ENCODE measurements around the gene GLYAT.

The GLYAT gene

DNA sequence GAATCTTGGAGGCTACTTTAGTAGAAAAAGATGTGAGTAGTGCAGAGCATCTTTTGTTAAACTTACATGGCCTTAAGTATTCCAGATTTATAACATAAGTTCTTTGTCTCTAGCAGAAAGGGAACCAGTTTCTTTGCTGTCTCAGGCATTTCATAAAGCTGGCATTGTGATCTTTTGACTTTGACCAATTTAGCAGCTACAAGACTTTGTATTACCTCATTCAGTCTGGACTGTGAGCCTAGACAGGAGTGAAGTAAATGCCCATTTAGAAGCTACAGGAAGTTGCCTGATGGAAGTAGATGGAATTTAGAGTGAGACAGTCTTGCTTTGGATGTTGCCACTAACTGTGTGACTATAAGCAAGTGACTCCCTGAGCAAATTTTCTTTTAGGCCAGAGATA lies 25.7 kb upstream of the GLYAT start:
- H3K4me3 ChIP-seq (ENCODE audit: low read depth, low read length), result no peak overlapping the region
- no peak for DNase-seq
- in situ Hi-C loops (cut with HindIII; ENCODE audit: low pct_ligation_motif_present, low sequenced_read_pairs), result no loop called here
- H3K27me3 ChIP-seq (replicated peaks), result no peaks in the 10 kb centered on the region
- TF ChIP-seq, protein P1, sequence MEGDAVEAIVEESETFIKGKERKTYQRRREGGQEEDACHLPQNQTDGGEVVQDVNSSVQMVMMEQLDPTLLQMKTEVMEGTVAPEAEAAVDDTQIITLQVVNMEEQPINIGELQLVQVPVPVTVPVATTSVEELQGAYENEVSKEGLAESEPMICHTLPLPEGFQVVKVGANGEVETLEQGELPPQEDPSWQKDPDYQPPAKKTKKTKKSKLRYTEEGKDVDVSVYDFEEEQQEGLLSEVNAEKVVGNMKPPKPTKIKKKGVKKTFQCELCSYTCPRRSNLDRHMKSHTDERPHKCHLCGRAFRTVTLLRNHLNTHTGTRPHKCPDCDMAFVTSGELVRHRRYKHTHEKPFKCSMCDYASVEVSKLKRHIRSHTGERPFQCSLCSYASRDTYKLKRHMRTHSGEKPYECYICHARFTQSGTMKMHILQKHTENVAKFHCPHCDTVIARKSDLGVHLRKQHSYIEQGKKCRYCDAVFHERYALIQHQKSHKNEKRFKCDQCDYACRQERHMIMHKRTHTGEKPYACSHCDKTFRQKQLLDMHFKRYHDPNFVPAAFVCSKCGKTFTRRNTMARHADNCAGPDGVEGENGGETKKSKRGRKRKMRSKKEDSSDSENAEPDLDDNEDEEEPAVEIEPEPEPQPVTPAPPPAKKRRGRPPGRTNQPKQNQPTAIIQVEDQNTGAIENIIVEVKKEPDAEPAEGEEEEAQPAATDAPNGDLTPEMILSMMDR (IDR thresholded peaks at IDR 0.05; ENCODE audit: low read depth, low read length, missing control alignments), result no peak
- H3K27ac ChIP-seq, result no peak overlapping the region
- H3K36me3 ChIP-seq (replicated peaks), result no peaks in the 10 kb centered on the region

DNA sequence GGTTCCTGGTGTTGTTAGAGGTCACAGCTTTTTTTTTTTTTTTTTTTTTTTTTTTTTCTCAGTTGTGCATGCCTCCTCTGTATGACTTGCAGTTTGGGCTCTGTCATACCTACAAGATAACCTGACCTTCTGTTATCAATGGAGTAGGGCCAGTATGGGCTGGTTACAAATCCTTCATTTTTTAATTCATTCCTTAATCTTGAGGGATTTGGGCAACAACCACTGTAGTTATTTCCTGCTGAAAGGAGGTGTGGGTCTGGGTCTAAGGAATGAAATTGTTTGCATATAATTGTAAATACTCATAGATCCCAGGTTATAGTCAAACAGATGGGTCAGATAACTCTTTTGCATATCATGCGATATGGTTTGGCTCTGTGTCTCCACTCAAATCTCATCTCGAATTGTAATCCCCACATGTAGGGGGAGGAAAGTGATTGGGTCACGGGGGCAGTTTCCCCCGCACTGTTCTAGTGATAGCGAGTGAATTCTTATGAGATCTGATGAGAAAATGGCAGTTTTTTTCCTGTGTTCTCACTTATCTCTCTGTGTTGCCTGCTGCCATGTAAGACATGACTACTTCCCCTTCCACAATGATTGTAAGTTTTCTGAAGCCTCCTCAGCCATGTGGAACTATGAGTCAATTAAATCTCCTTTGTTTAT lies 14.1 kb upstream of the GLYAT start:
- no peak for DNase-seq
- H3K36me3 ChIP-seq (replicated peaks), result no peaks in the 10 kb centered on the region
- H3K27me3 ChIP-seq (replicated peaks), result no peaks in the 10 kb centered on the region
- TF ChIP-seq, protein P1 (IDR thresholded peaks at IDR 0.05; ENCODE audit: low read depth, low read length, missing control alignments), result no peak
- in situ Hi-C loops (cut with HindIII; ENCODE audit: low pct_ligation_motif_present, low sequenced_read_pairs), result no loop called here
- H3K27ac ChIP-seq, result no peak overlapping the region
- no peak overlapping the region for H3K4me3 ChIP-seq (ENCODE audit: low read depth, low read length)

DNA sequence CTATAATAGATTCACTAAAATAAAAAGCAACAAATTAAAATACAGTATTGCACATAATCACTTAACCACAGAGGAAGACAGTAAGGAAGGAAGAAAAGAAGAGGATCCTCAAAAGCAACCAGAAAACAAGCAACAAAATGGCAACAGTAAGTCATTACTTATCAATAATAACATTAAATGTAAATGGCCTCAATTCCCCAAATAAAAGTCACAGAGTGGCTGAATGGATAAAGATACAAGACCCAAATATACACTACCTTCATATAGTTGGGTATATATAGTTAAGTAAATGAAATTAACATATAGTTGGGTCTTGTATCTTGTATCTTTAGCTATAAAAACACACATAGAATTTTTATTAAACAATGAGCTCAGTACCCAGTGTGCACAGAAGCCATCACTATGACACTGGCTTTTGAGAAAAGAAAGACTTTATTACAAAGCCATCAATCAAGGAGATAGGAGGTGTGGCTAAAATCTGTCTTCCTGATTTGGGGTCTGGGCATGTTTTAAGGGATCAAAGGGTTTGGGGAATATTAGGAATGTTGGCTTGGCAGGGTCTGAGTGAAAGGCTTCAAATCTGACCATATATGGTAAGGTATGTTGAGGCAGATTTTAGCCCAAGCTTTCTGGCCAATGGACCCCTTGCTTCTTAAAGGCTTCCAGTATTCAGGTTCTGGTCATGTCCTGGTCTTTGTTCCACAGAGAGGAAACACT lies 13.4 kb upstream of the GLYAT start:
- H3K36me3 ChIP-seq (replicated peaks), result no peaks in the 10 kb centered on the region
- in situ Hi-C loops (cut with HindIII; ENCODE audit: low pct_ligation_motif_present, low sequenced_read_pairs), result no loop called here
- no peaks in the 10 kb centered on the region for H3K27me3 ChIP-seq (replicated peaks)
- no peak overlapping the region for H3K27ac ChIP-seq
- DNase-seq, result no peak
- H3K4me3 ChIP-seq (ENCODE audit: low read depth, low read length), result no peak overlapping the region
- TF ChIP-seq, protein P1 (IDR thresholded peaks at IDR 0.05; ENCODE audit: low read depth, low read length, missing control alignments), result no peak

DNA sequence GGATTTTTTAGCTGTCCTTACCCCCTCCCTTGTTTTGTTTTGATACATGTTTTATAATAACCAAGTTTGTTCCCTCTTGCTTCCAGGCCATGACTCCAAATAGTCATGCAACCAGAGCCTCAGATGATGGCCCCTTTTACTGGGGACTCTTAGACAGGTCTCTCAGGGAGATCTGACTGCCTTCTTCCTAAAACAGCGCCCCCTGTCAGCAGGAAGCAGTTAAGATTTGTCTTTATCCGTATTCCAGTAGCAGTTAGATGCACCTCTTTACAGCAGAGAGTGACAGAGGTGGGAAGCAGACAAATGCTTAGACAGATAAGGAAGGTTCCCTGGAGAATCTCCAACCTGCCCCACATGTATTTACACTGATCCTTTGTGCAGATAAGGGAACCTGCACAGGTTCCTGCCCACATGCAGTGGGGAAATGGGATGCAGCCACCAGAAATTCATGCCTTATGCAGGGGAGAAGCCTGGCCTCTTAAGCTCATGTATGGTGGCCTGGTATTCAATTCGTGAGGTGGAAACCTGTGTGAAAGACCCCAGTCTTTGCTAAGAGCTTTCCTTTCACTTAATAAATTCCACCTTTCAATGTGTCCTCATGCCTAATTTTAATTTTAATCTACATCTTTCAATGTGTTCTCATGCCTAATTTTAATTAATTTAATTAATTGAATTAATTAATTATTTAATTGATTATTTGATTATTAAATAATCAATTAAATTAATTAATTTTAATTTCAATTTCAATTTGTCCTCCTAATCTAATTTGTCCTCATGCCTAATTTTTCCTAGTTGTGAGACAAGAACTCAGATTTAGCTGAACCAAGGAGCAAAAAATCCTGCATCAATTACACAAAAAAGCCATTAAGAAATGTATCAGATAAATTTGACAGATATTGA lies 11.5 kb upstream of the GLYAT start:
- H3K4me3 ChIP-seq (ENCODE audit: low read depth, low read length), result no peak overlapping the region
- in situ Hi-C loops (cut with HindIII; ENCODE audit: low pct_ligation_motif_present, low sequenced_read_pairs), result no loop called here
- TF ChIP-seq, protein P1 (IDR thresholded peaks at IDR 0.05; ENCODE audit: low read depth, low read length, missing control alignments), result peak; percentile 17
- H3K27ac ChIP-seq, result no peak overlapping the region
- DNase-seq, result no peak
- H3K27me3 ChIP-seq (replicated peaks), result no peaks in the 10 kb centered on the region
- H3K36me3 ChIP-seq (replicated peaks), result no peaks in the 10 kb centered on the region

DNA sequence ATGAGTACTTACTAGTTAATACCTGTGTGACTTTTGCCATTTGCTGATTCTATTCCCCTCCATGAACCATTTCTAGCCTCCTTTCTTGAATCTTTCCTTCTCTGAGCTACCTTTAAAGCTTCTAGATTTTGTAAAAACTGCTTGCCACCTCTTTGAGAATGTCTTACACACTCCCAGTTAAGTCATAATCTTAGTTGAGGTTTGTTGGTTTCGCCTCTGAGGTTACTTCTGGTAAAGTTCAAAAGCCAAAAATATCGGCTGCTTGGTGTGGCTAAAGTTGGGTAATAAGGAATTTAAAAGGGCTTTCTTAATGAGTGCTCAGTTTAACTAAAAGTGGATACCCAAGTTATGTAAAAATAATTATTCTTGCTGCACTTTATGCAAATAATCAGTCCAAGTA lies 10.4 kb upstream of the GLYAT start:
- TF ChIP-seq, protein P1 (IDR thresholded peaks at IDR 0.05; ENCODE audit: low read depth, low read length, missing control alignments), result no peak
- H3K4me3 ChIP-seq (ENCODE audit: low read depth, low read length), result no peak overlapping the region
- no peak for DNase-seq
- no peaks in the 10 kb centered on the region for H3K36me3 ChIP-seq (replicated peaks)
- H3K27me3 ChIP-seq (replicated peaks), result no peaks in the 10 kb centered on the region
- no peak overlapping the region for H3K27ac ChIP-seq
- in situ Hi-C loops (cut with HindIII; ENCODE audit: low pct_ligation_motif_present, low sequenced_read_pairs), result no loop called here

All from brain microvascular endothelial cell (primary cell).